Measurements from ENCODE around the gene ZNF750.

Gene ZNF750

DNA sequence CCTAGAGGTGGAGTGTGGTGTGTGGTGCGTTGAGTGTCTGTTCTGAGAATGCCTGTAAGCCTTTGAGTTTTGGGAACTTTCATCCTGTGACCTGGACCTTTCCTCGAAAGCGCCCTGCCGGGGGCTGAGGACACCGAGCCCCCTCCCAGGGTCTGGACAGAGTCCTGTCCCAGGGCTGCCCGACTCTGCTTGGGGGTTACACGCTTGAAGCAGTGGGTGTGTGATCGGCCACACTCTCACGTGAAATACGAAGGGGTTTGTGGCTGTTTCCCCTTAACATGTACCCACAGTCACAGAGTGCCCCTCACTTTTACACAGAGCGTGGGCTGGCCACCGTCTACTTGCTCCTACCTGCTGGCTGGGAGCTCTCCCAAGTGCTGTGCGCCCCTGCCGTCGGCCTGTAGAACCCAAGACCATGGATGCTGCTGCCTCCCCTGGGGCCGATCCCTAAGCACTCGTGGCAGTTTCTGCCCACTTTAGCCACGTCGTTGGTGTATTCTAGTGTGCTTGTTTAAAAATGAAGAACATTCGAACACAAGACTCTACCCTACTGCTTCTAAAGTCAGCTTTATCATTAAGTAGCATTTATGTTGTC is 6.8 kb downstream of the ZNF750 start:
- no peak for DNase-seq

DNA sequence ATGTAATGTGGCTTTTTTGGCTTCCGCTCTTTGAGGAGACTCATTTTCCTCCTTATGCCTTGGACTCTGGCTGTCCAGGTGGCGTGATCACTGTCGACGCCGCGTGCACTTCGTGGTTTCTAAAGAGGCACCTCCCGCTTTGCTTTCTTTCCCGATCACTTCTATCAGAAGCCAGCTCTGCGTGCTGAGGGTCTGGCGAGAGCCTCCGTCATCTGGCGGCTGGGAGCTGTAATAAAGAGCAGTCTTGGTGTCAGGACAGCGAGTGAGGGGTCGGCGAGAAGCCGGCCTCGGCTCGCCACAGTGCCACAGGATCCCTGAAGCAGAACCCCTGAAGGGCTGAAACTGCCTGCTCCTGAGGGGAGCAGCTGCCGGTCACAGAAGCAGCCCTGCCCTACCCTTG is 7.4 kb downstream of the ZNF750 start:
- no peak for DNase-seq

DNA sequence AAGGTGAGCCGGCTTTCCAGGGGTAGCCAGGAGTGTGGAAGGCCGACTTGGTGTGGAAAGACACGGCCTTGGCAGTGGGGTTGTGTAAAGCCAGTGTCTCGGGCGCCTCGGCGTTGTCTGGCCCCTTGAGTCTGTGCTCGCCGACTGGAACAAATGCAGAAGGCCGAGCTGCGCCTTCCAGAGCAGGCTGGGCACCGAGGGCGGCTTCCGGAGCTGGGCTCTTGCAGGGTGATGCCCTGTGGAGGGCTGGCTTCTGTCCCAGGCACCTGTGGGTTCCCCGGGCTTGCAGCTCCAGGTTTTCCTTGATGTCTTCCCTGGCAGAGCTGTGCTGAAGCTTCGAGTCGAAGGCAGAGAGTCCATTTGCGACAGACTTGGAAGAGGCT is 8.0 kb downstream of the ZNF750 start:
- no peak for DNase-seq

DNA sequence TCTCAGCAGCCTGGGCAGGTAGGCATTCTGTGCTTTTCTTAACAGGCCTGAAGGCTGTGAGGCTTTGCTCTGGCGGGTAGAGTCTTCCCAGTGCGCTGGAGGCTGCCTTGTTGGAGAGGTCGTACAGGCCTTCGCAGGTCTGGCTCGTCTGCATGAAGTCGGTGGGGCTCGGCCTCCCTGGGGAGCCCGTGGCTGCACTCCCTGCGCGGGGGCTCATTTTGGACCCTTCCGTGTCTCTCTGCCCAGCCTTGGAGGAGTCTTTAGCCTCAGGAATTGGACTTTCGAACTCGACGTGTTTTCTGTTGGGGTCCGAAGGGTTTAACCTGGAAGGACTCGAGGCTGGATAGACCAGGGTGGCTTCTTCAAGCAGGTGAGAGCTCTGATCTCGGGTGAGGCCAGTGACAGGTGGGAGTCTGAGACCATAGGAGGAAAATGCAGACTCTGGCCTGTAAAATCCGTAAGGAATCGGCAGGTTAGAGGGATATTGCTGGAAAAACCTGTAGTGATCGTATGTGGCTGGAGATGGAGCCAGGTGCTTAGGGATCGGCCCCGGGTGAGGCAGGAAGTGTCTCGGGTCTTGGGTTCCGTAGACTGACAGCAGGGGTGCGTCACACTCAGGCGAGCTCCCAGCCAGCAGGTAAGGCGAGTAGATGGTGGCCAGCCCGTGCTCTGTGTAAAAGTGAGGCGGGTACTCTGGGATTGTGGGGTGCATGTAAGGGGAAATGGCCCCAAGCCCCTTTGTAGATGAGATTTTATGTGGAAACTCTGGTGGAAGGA is 8.6 kb downstream of the ZNF750 start:
- DNase-seq = no peak

DNA sequence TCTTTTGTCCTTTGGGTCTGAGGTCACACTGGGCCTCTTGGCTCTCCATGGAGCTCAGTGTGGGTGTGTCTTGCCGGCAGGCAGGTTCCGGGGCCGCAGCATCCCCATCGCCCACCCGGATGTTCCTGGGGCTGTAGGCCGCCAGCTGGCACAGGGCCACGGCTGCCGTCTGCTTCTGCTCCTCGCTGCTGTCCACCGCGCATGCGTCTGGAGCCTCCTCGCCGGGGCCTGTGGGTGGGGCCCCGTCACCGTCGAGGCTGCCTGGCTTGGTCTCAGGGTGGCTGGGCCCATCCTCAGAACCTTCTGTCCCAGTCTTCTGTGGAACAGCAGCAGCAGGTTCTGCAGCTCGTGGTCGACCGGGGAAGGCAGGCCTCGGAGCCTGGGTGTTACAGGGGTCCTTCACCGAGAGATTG is 9.6 kb downstream of the ZNF750 start:
- DNase-seq = no peak

DNA sequence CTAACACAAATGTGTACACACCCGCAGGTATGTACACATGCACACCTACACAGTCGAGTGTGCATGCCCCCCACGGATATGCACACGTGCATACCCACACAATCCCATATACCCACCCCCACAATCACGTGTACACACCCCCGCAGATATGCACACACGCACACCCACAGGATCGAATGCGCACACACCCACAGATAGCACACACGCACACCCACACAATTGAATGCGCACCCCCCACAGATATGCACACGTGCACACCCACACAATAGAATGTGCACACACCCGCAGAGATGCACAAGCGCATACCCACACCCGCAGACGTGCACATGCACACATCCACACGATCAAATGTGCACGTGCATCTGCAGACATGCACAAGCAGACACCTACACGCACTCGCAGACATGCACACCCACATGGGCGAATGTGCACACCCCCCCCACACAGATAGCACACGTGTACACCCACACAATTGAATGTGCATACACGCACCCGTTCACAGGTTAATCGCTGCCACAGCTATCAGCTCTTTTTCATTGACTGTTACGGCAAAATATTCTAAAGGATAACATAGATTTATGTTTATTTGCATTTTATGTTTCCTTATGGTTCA is 10.8 kb downstream of the ZNF750 start:
- no peak for DNase-seq

DNA sequence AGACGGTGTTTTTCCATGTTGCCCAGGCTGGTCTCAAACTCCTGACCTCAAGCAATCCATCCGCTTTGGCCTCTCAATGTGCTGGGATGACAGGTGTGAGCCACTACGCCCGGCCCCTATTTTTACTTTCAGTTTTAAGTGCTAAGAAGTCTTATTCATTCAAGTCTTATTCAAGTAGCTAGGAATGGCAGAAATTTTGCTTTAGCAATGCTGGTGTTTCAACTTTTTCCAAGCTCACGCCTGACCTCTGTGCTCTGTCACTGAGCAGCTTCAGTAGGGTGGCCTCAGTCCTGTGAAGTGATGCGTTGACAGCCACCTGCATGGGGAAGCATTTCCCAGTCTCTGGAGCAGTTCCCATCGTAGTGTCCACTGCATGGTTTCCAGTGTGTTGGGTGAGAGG is 12.9 kb downstream of the ZNF750 start:
- no peak for DNase-seq

DNA sequence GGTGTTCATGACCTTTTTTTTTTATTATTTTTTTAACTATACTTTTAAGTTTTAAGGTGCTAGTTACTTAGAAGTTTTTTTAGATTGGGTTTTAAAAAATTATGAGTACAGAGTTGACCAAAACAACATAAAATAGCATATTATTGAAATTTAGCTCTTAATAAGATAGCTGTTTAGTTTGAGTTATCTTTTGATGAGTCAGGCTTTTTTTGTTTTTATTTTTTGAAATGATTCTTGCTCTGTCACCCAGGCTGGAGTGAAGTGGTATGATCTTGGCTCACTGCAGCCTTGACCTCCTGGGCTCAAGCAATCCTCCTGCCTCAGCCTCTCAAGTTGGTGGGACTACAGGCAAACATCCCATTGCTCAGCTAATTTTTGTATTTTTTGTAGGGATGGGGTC is 13.6 kb downstream of the ZNF750 start:
- DNase-seq = no peak

DNA sequence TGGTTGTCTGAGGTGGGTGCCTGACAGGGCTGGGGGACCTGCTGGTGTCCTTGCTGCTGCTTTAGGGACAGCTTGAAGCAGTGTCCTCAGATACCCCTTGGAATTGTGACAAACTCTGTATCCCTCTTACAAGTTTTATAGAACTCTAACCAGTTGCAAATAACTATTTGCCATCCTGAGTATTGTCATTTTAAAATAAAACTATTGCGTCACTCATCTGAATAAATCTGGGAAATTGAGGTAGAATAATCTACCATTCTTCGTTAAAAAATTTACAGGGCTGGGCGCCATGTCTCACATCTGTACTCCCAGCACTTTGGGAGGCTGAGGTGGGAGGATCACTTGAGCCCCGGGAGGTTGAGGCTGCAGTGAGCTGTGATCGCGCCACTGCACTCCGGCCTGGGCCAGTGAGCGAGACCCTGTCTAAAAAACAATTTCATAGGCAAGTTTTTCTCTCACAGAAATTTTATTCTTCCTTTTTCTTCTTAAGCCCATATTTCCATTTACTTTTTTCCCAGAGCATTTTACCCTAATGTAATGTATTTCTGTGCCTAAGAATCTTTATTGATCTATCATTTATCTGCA is 14.2 kb downstream of the ZNF750 start:
- no peak for DNase-seq

DNA sequence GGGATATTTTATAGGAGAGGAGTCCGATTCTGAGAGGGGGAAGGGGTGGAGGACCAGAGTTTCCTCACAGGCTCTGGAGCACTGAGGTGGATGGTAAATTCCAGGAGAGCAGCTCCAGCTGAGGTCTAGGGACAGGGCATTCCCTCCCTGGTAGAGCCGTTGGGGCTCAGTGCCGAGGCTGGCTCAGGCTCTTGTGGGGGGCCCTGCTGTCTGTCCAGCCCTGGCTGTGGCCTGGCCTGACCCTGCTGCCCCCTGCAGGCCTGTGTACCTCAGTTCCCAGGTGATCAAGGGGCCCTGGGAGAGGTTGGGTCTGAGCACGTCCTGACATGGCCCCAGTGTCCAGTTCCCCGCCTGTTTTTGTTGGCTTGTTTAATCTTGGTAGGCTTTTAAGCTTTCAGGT is 16.8 kb downstream of the ZNF750 start:
- no peak for DNase-seq

DNA sequence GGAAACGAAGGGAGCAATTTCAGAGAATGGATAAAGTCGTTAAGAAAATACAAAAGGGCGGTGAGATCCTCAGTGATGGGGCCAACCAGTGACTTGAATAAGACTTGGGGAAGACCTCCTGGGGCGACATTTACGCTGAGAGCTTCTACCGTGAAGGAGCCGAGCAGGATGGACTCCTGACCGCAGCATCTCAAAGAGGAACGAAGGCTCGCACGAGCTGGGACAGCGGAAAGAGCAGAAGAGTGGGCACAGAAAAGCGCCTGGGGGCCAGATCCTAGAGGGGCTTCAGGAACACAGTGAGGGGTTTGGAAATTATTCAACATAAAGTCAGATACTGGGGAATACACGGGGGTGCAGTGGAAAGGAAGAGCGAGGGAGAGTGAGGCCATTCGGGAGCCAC is 17.5 kb downstream of the ZNF750 start:
- no peak for DNase-seq

DNA sequence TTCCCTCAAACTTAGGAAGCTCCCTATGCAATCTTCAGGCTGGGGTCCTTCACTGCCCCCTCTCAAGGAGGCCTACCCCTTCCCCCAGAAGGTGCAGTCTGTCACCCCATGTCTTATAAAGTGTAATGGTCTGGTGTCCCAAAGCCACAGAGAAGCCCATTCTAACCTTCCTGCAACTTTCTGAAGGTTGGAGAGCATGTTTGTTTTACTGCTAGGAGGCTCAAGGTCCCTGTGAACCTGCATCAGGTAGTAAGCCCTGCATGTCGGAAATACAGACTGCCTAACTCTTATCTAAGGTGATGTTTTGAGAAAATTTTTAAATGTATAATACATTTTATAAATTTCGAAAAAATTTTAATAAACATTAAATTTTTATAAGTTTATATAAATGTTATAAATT is 18.3 kb downstream of the ZNF750 start:
- no peak for DNase-seq

DNA sequence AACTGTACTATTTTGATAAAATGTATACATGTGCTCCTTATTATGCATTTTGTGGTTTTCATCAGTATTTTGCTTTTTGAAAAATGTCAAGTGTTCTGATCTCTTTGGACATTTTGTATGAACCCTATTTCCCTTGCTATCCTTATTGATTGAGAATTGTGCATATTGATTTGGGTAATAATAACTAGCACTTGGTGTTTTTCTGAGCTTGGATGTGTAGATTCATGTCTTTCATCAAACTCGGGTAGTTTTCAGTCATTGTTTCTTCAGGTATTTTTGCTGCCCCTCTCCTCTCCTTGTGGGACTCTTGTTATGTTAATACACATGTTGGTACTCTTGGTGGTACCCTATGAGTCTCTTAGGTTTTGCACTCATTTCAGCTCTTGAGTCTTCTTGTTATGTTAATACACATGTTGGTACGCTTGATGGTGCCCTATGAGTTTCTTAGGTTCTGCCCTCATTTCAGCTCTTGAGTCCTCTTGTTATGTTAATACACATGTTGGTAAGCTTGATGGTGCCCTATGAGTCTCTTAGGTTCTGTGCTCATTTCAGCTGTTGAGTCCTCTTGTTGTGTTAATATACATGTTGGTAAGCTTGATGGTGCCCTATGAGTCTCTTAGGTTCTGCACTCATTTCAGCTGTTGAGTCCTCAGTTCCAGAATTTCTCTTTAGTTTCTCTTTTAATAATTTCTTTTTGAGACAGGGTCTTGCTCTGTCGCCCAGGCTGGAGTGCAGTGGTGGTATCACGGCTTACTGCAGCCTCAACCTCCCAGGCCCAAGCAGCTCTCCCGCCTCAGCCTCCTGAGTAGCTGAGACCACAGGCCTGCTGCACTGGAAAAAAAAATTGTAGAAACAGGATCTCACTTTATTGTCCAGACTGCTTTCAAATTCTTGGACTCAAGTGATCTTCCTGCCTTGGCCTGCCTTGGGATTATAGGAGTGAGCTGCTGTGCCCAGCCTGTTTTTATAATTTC is 19.3 kb downstream of the ZNF750 start:
- DNase-seq = no peak

DNA sequence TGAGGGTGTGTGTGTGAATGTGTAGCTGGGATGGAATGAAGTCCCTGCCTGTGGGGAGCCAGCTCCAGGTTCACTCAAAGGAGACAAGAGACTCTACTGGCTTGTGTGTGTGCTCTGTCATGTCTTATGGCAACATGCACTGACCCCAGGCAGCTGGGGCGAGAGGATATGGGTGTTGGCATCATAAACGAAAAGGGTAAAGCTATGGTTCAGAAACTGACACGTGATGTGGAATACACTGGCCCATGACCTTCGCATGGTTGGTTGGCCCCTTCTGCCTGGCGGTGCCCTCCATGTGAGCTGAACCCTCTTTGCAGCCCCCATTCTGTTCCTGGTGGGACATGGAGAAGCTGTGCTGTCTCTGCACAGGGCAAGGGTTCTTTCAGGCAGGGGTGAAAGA is 21.9 kb downstream of the ZNF750 start:
- no peak for DNase-seq

DNA sequence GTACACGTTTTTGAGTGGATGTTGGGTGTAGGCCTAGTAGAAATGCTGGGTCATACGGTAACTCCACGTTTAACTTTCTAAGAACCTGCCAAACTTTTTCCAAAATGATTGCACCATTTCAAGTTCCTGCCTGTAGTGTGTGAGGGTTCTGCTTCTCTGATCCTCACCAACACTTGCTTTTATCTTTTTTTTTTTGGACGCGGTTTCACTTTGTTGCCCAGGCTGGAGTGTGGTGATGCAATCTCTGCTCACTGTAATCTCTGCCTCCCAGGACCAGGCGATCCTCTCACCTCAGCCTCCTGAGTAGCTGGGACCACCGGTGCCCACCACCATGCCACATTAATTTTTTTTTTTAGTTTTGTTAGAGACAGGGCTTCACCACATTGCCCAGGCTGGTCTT is 23.5 kb downstream of the ZNF750 start:
- DNase-seq = no peak

DNA sequence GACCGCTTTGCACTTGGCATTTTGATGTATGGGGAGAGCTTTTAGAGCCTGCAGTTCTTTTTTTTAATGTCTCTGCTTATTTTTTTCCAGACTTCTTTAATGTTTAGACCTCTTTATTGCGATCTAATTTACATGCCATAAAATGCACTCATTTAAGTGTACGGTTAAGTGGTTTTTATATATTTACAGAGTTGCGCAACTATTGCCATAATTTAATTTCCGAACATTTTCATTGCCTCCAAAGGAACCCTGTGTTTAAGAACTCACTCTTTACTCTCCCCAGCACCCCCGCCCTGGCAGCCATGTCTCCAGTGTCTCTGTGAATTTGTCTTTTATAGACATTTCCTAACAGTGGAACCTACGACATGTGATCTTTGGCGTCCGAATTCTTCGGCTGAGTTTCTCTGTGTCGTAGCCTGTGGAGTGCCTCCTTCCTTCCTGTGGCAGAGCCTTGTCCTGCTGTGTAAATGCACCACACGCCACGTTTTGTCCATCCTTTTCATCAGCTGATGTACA is 24.0 kb downstream of the ZNF750 start:
- no peak for DNase-seq

DNA sequence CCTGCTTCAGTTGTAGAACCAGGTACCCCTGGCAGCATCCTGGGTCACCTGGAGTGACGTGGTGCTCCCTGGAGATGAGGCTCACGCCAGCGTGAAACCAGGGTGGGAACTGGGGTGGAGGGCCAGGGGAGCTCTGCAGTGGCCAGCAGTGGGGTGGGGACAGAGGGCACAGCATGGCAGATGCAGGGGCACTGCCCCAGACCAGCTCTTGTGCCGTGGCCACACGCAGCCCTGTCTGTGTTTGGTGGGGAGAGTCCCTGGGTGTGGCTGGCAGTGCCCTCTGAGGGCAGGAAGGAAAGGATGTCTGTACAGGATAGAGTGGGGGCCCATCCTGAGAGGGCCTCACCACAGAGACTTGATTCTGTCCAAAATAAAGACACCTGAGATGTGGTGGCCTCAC is 24.5 kb downstream of the ZNF750 start:
- DNase-seq = no peak

DNA sequence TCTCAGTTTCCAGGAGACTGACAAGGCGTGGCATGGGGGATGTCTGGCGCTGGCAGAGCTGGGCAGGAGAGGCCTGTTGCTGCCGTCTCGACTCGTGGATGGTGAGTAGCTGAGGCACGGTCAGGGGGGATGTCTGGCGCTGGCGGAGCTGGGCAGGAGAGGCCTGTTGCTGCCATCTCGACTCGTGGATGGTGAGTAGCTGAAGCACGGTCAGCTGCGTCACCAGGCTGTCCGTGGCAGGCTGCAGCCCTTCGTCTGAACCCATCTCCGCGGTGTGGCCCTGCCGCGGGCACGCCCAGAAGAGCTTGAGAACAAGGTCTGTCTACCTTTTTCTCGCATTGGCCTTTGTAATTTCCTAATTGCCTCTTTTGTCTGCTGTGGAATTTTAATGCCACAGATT is 25.0 kb downstream of the ZNF750 start:
- no peak for DNase-seq

DNA sequence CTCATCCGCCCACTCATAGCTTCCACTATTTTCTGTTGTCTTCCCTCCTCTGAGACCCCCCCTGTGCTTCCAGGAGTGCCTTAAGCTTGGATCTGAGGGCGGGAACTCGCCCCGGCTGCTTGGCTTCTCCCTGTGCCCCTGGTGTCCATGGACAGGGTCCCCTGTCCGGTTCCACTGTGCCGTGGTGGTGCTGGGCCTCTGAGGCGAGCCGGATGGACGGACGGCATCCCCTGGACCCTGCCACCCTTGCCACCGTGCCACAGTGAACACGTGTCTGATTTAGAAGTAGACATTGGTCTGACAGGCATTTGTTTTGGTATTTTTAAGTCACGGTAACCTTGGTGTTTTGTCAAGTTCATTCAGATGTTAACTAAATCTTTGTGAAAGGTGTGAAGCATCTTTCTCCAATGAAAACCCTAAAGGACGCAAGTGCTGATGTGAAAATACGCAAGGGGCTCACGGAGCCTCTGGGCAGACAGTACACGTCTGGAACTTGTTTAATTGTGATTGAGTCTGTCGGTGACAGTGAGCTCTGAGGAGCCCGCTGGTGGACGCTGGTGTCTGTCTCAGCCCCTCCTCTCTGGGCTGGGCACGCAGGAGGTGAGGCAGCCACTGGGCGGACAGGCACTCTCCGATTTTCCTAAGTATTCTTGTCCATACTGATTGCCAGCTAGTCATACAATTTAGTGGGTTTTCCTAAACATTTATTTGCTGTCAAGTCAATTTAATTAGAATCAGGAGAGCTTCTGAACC is 26.3 kb downstream of the ZNF750 start:
- DNase-seq = no peak

DNA sequence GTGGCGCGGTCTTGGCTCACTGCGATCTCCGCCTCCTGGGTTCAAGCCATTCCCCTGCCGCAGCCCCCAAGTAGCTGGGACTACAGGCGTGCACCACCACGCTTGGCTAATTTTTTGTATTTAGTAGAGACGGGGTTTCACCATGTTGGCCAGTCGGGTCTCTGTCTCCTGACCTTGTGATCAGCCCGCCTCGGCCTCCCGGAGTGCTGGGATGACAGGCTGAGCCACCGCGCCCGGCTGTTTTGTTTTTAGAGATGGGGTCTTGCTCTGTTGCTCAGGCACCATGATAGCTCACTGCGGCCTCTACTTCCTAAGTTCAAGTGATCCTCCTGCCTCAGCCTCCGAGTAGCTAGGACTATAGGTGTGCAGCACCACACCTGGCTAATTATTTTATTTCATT is 27.2 kb downstream of the ZNF750 start:
- DNase-seq = no peak

DNA sequence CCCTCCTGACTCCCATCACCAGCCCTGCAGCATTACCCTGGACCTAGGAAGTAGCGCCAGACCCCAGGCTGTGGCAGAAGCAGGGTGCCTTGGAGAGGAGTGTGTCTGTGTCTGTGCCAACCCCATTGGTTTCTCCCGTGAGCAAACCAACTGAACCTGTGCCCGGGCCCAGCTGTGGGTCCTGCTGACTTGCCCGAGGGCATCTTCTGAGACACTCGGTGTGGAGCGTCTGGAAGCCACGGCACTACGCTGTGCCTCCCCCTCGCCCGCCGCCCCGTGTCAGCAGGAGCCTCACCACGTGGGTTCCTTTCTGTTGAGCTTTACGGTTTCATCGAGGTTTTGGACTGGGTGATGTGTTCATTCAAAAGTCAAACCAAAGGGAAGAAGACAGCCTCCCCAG is 27.8 kb downstream of the ZNF750 start:
- no peak for DNase-seq
